ENCODE measurements around the gene SLX4IP. TPM values are rescaled to one million over a fixed set of nuclear protein-coding genes. Genes with fewer than 3 reads are reported as not detected.

Gene SLX4IP
- total RNA-seq, 1 experiment from 2014 or later, result 7.4 TPM

GRCh38 chr20:10676518-10676917 is 241.4 kb downstream of the SLX4IP start (continued):
- TF ChIP-seq USF2 (CRISPR knock-in tag; IDR thresholded peaks at IDR 0.05) (no peak), NR3C1 (CRISPR knock-in tag; conservative IDR thresholded peaks at IDR 0.05; ENCODE audit: low read depth) (no peak), CREB1 (CRISPR knock-in tag; IDR thresholded peaks at IDR 0.05) (no peak), FOXP1 (CRISPR knock-in tag; IDR thresholded peaks at IDR 0.05; ENCODE audit: borderline replicate concordance) (no peak), ELF4 (CRISPR knock-in tag; IDR thresholded peaks at IDR 0.05; ENCODE audit: low read depth) (no peak)

Small RNA genes lying within 50 kb of the gene (microRNA-seq; reads per million reads assigned to microRNA genes)
- gene MIR6870 (ENCODE audit: borderline number of aligned reads), result not detected

Other genes with a start within 250 kb of the SLX4IP start
- 0.41 to 0.72 TPM (median 0.57 TPM) in 3 replicates for gene SNAP25, start 216.5 kb upstream of the SLX4IP start, total RNA-seq (2021)
- gene MKKS, start 1.1 kb upstream of the SLX4IP start, total RNA-seq (2021), result 16.5 to 20.9 TPM (median 17.0 TPM) in 3 replicates
- 38.3 to 45.2 TPM (median 41.6 TPM) in 3 replicates for gene JAG1, start 238.7 kb downstream of the SLX4IP start, total RNA-seq (2021)

Data from WTC11 (cell line).